Choroid plexus epithelial cell (primary cell): ENCODE results near the gene TRIM24.

Source experiments
- DNase-seq: peaks from one replicate; pipeline ENCODE4 v3.0.0-alpha.2; 2010; ENCODE audit warnings: low read depth
- H3K4me3 ChIP-seq: 2 replicates; pipeline ENCODE4 v1.5.1; 2011; ENCODE audit warnings: low read depth, mild to moderate bottlenecking, control low read depth, low read length, moderate library complexity
- CTCF ChIP-seq: conservative IDR thresholded peaks from 2 replicates; pipeline ENCODE4 v1.5.1; 2011; ENCODE audit warnings: low read depth, mild to moderate bottlenecking, control low read depth, inconsistent platforms, low read length, moderate library complexity

The TRIM24 gene

GRCh38 chr7:138542183-138542582, 82.1 kb downstream of the TRIM24 start:
- no peak overlapping the region for H3K4me3 ChIP-seq
- DNase-seq = no peak
- TF ChIP-seq CTCF = no peak

- DNase-seq = no peak
- no peak overlapping the region for H3K4me3 ChIP-seq
- TF ChIP-seq CTCF = no peak
These were observed 83.7 kb downstream of the TRIM24 start for GRCh38 chr7:138543739-138544138.

GRCh38 chr7:138545123-138545522, 85.1 kb downstream of the TRIM24 start:
- no peak overlapping the region for H3K4me3 ChIP-seq
- TF ChIP-seq CTCF = no peak
- DNase-seq = no peak

- no peak for TF ChIP-seq CTCF
- no peak overlapping the region for H3K4me3 ChIP-seq
- no peak for DNase-seq
These were observed 86.1 kb downstream of the TRIM24 start for GRCh38 chr7:138546064-138546619.

- H3K4me3 ChIP-seq = no peak overlapping the region
- no peak for DNase-seq
- no peak for TF ChIP-seq CTCF
These were observed 86.8 kb downstream of the TRIM24 start for GRCh38 chr7:138546829-138547228.

GRCh38 chr7:138549082-138549481, 89.0 kb downstream of the TRIM24 start:
- H3K4me3 ChIP-seq = no peak overlapping the region
- TF ChIP-seq CTCF = no peak
- DNase-seq = no peak

- no peak for TF ChIP-seq CTCF
- no peak overlapping the region for H3K4me3 ChIP-seq
- no peak for DNase-seq
These were observed 90.3 kb downstream of the TRIM24 start for GRCh38 chr7:138550337-138550736.
